Measurements from ENCODE around the gene ZW10.

GRCh38 chr11:113695207-113695606 lies 78.3 kb downstream of the ZW10 start:
- no peak for TF ChIP-seq CTCF (IDR thresholded peaks at IDR 0.05)
- TF ChIP-seq JUN (CRISPR knock-in tag; IDR thresholded peaks at IDR 0.05): no peak
- no peak for TF ChIP-seq USF2 (CRISPR knock-in tag; IDR thresholded peaks at IDR 0.05)
- TF ChIP-seq ZBTB21 (CRISPR knock-in tag; IDR thresholded peaks at IDR 0.05; ENCODE audit: borderline replicate concordance): no peak
- TF ChIP-seq FOXJ3 (CRISPR knock-in tag; IDR thresholded peaks at IDR 0.05; ENCODE audit: borderline replicate concordance): no peak
- no peak for TF ChIP-seq MAX (CRISPR knock-in tag; IDR thresholded peaks at IDR 0.05)
- no peak for TF ChIP-seq TCF7 (CRISPR knock-in tag; IDR thresholded peaks at IDR 0.05; ENCODE audit: low read depth)
- no peak for TF ChIP-seq STAT6 (CRISPR knock-in tag; conservative IDR thresholded peaks at IDR 0.05; ENCODE audit: low read depth)
- no peak for TF ChIP-seq IRF1 (CRISPR knock-in tag; IDR thresholded peaks at IDR 0.05)
- no peak for TF ChIP-seq HMGXB4 (CRISPR knock-in tag; IDR thresholded peaks at IDR 0.05)
- TF ChIP-seq NFYB (CRISPR knock-in tag; conservative IDR thresholded peaks at IDR 0.05; ENCODE audit: low read depth): no peak
- no peak for TF ChIP-seq RELA (CRISPR knock-in tag; IDR thresholded peaks at IDR 0.05; ENCODE audit: borderline replicate concordance)
- no peak for TF ChIP-seq E2F5 (CRISPR knock-in tag; IDR thresholded peaks at IDR 0.05)
- no peak for TF ChIP-seq NR2C2 (CRISPR knock-in tag; IDR thresholded peaks at IDR 0.05)

All from WTC11 (cell line).